Astrocyte of the spinal cord (primary cell): Measurements from ENCODE around the gene GAGE10.
A peak's percentile ranks its signal among the peaks of the same experiment; 100 is the strongest.

Experiments
- DNase-seq: peaks from one replicate; pipeline ENCODE4 v3.0.0; 2011; ENCODE audit warnings: low read depth, low spot score
- H3K4me3 ChIP-seq: 2 replicates; pipeline ENCODE4 v1.5.1; 2011; ENCODE audit warnings: low read depth, mild to moderate bottlenecking, low read length, moderate library complexity
- CTCF ChIP-seq: IDR thresholded peaks from 2 replicates; pipeline ENCODE4 v1.5.1; 2012; ENCODE audit warnings: low read depth, mild to moderate bottlenecking, low read length, inconsistent platforms
- in situ Hi-C: cut with HindIII; loops from 2 replicates; pipeline ENCODE4 v1.10.0; 2017; ENCODE audit warnings: low sequenced_read_pairs

The GAGE10 gene

GRCh38 chrX:49276207-49276606, 27.2 kb upstream of the GAGE10 start:
- in situ Hi-C loops: no loop called here
- TF ChIP-seq CTCF: no peak
- H3K4me3 ChIP-seq: no peak overlapping the region
- DNase-seq: no peak

- no peak overlapping the region for H3K4me3 ChIP-seq
- no peak for DNase-seq
- TF ChIP-seq CTCF: no peak
- in situ Hi-C loops: no loop called here
These were observed 26.5 kb upstream of the GAGE10 start for GRCh38 chrX:49276671-49277534.

- TF ChIP-seq CTCF: no peak
- no peak overlapping the region for H3K4me3 ChIP-seq
- no peak for DNase-seq
- in situ Hi-C loops: no loop called here
These were observed 26.0 kb upstream of the GAGE10 start for GRCh38 chrX:49277535-49277830.

GRCh38 chrX:49278081-49278480, 25.4 kb upstream of the GAGE10 start:
- in situ Hi-C loops: no loop called here
- no peak for DNase-seq
- no peak overlapping the region for H3K4me3 ChIP-seq
- no peak for TF ChIP-seq CTCF

- DNase-seq: peak; percentile 7
- TF ChIP-seq CTCF: peak; percentile 31
- in situ Hi-C loops: no loop called here
- no peak overlapping the region for H3K4me3 ChIP-seq
These were observed 20.8 kb upstream of the GAGE10 start for GRCh38 chrX:49282647-49283011.

GRCh38 chrX:49284212-49284611, 19.2 kb upstream of the GAGE10 start:
- no peak for TF ChIP-seq CTCF
- no peak for DNase-seq
- in situ Hi-C loops: no loop called here
- H3K4me3 ChIP-seq: no peak overlapping the region
